OCI-LY3 (cell line): ENCODE results near the gene RPS21.

Source experiments
- EZH2phosphoT487 ChIP-seq: fragments of 200-600 bp; shearing (Covaris generic); IDR thresholded peaks from 2 replicates; pipeline ENCODE4 v1.6.1; 2018; ENCODE audit warnings: antibody characterized with exemption, mixed run types, low read depth
- TF ChIP-seq, protein P1 (sequence below): fragments of 200-600, 300-600 bp; sonication (generic); IDR thresholded peaks from 2 replicates; pipeline ENCODE4 v1.5.1; 2014; ENCODE audit warnings: antibody characterized with exemption, low read length, low read depth

DNA sequence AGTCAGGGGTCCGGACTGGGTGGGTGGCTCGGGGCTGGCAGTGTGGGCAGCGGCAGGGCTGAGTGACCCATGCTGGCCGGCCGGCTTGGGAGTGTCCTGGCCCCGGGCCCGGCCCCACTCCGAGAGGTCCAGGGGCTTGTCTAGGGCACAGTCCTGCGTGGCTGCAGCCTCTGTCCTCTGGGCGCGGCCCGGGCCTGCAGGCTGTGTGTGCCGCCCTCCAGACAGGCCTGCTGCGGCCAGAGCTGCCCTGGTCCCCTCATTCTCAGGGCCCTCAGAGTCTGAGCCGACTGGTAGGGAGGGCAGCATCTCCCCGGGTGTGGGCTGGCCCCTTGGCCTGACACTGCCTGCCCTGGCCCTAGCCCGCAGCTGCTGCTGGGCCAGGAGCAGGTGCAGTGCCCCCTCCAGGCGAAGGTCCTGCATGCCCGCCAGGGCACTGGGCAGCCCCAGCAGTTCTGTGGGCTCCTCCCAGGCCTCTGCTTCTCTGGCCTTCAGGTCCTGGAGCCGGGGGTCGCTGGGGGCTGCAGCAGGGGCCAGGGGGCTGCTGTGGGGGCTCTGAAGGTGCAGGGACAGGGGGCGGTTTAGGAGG lies 27.1 kb downstream of the RPS21 start:
- TF ChIP-seq, protein P1, sequence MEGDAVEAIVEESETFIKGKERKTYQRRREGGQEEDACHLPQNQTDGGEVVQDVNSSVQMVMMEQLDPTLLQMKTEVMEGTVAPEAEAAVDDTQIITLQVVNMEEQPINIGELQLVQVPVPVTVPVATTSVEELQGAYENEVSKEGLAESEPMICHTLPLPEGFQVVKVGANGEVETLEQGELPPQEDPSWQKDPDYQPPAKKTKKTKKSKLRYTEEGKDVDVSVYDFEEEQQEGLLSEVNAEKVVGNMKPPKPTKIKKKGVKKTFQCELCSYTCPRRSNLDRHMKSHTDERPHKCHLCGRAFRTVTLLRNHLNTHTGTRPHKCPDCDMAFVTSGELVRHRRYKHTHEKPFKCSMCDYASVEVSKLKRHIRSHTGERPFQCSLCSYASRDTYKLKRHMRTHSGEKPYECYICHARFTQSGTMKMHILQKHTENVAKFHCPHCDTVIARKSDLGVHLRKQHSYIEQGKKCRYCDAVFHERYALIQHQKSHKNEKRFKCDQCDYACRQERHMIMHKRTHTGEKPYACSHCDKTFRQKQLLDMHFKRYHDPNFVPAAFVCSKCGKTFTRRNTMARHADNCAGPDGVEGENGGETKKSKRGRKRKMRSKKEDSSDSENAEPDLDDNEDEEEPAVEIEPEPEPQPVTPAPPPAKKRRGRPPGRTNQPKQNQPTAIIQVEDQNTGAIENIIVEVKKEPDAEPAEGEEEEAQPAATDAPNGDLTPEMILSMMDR: peak; percentile 23
- TF ChIP-seq EZH2phosphoT487: no peak
